Left renal cortex interstitium (tissue), 4 donors: ENCODE data around the gene ACAN. TPM values are rescaled to one million over a fixed set of nuclear protein-coding genes. Genes with fewer than 3 reads are reported as not detected.
A peak's percentile ranks its signal among the peaks of the same experiment; 100 is the strongest.

Experiments used
- DNase-seq, 4 donors: peaks; one replicate each; pipeline ENCODE4 v3.0.0-alpha.2; 2013; ENCODE audit warnings: low read depth in 4 of 4, low spot score in 2 of 4, missing footprints in 1 of 4
- polyA plus RNA-seq, 4 donors: library from polyadenylated mRNA; unstranded; fragments of 120-200 nt; gene quantifications; one replicate each; pipeline ENCODE4 v1.2.1, GENCODE V29; 2013; ENCODE audit not compliant: insufficient read length in 4 of 4

ACAN gene
- polyA plus RNA-seq: 1 to 10 TPM; 2.2 to 5.2 (median 3.9) TPM

DNA sequence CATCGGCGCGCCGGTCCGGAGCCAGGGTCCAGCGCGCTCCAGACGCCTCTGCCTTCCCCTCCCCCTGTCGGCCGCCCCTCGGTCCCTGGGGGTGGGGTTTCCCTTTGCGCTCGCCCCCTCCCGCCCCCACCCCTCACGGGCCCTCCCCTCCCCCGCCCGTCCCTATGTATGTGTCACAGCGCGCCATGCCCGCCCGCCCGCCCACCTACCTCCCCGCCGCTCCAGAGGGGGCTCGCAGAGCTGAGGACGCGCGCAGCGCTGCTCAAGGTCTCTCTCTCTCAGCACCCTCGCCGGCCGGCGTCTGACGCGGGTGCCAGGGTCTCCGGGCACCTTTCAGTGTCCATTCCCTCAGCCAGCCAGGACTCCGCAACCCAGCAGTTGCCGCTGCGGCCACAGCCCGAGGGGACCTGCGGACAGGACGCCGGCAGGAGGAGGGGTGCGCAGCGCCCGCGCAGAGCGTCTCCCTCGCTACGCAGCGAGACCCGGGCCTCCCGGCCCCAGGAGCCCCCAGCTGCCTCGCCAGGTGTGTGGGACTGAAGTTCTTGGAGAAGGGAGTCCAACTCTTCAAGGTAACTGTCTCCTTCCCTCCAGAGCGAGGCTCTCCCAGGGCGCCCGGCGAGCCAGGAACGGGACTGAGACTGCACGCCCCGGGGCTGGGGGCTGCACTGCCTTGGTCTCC lies at the start of gene ACAN:
TSS of gene ACAN (plus strand) at position 196 of the 679 bp plus-strand sequence. CDS start 32,771 bp downstream, outside the sequence.
- peak in 2 of 4 donors; percentile 9 to 11 for DNase-seq

GRCh38 chr15:88756521-88756920 lies 46.7 kb upstream of the ACAN start:
- DNase-seq: no peak

- no peak for DNase-seq
These were observed 46.3 kb upstream of the ACAN start for GRCh38 chr15:88756921-88757320.

- no peak for DNase-seq
These were observed 43.4 kb upstream of the ACAN start for GRCh38 chr15:88759872-88760271.

DNA sequence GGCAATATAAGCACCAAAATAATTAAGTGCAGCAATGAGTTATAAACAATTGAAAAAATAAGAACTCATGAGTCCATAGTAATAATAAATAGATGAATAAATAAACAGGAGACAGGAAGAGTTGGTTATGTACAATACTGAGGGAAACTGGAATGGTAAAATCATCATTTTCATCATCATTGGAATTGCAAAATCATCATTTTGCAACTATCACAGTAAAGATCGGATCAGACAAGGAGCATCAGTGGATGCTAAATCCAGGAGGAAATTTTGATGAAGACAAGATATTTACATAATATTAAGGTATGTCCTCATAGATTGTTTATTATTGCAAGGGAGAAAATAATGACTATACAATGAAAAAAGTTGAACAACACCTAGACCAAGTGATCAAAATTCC lies 38.8 kb upstream of the ACAN start:
- no peak for DNase-seq

DNA sequence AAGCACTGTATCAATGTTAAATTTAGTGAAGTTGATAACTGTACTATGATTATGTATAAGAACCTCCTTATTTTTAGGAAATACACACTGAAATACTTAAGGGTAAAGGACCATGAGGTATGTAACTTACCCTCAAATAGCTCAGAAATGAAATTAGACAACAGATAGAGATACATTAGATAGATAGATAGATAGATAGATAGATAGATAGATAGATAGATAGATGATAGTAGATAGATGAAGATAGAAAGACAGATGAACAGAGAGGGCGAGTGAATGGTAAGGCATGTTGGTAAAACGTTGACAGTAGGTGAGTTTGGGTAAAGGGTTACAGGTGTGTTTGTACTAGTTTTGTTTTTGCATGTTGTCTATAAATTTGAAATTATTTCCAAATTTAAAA lies 38.0 kb upstream of the ACAN start:
- DNase-seq: no peak

GRCh38 chr15:88769161-88769971 lies 33.9 kb upstream of the ACAN start:
- peak in 3 of 4 donors; percentile 6 to 10 (median 9) for DNase-seq

DNA sequence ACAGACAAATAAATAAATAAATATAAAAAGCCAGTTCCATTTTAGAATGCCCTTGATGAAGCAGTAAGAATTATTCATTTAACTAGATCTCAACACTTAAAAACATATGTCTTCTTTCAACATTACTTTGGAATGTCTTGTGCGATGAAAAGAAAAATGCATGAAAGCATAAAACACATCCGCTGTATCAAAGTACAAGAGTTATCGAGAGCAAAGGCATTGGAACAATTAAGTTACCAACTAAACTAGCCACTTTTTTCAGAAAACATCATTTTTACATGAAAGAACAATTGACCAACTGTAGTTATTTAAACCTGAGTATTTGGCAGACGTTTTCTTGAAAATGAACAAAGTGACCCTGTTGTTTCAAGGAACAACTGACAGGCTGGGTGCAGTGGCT lies 27.5 kb upstream of the ACAN start:
- no peak for DNase-seq

- no peak for DNase-seq
These were observed 26.6 kb upstream of the ACAN start for GRCh38 chr15:88776646-88777045.

DNA sequence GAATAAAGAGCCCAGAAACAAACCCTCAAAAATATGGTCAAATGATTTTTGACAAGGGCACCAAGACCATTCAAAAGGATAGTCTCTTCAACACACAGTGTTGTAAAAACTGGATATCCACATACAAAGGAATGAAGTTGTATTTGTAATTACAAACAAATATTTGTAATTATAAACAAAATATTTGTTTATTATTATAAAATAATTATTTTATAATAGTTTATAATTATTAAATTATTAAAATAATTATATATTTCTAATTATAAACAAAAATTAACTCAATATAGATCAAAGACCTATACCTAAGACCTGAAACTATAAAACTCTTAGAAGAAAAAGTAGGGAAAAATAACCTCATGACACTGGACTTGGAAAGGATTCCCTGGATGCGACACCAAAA lies 23.3 kb upstream of the ACAN start:
- DNase-seq: no peak

- DNase-seq: no peak
These were observed 20.8 kb upstream of the ACAN start for GRCh38 chr15:88782465-88782864.

GRCh38 chr15:88785217-88785616 lies 18.0 kb upstream of the ACAN start:
- no peak for DNase-seq

DNA sequence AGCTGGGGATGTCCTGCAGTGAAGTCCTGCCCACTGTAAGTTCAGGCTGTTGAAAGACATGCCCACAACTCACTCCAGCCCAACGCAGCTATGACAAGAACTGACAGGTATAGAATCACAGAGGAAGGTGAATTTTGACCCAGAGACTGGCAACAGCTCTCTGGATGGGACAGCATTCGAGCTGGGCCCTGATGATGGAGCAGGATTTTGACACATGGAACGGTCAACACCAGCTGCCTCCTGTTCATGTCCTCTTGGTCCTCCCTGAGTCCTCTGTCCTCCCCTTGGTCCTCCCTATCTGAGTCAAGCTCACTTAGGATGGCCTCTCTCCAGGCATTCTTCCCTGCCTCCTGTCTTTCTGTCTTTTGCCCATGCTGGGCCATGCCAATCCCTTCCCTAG lies 15.2 kb upstream of the ACAN start:
- no peak for DNase-seq

DNA sequence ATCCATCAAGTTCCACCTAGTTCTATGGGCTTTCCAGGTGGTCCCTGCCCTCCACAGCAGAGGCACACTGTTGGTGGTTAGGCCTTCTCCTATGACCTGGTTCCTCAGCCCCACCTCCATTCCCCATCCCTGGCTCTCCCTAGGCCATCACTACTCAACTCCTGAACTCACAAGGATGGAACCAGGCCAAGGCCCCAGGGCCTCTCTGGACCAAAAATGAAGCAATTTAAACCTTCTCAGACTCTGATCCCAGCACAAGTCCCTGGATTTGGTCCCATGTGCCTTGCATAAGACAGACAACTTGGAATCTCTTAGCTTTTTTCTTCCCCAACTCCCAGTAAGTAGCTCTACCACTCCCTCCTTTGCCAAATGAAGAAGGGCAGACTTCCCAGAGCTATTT lies 14.4 kb upstream of the ACAN start:
- no peak for DNase-seq

- DNase-seq: no peak
These were observed 12.8 kb upstream of the ACAN start for GRCh38 chr15:88790486-88790885.

DNA sequence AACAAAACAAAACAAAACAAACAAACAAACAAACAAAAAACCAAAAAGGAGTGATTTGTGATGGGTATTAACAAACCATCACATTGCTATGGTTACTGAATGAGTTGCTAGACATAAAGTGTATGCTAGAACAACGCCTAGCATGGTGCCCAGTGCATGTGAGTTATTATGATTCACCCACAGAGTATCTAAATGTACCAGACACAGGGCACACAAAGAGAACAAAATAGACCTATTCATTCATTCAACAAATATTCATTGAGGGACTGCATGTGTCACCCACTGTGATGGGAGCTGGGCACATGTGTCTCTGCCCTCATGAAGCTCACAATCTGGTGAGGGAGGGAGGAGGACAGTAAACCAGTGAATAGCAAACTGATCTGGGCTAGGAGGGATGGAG lies 11.6 kb upstream of the ACAN start:
- no peak for DNase-seq

- DNase-seq: no peak
These were observed 10.6 kb upstream of the ACAN start for GRCh38 chr15:88792342-88793282.

DNA sequence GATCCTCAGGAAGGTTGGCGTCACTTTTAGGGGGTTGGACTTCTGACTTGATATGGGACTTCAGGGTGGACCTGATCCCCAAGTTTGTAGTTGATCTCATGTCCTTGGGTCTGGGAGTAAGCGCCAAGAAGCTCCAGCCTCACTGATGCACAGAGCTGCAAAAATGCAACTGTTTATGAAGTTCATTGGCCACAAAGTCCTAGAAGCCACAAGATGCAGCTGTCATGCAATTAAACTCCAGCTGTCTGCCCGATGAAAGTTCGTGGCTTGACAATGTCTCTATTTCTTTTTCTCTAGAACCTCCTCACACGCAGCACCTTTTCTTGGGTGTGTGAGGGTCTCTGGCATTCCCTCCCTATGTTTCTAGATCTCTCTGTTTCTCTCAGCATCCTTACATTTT lies 9.2 kb upstream of the ACAN start:
- no peak for DNase-seq

DNA sequence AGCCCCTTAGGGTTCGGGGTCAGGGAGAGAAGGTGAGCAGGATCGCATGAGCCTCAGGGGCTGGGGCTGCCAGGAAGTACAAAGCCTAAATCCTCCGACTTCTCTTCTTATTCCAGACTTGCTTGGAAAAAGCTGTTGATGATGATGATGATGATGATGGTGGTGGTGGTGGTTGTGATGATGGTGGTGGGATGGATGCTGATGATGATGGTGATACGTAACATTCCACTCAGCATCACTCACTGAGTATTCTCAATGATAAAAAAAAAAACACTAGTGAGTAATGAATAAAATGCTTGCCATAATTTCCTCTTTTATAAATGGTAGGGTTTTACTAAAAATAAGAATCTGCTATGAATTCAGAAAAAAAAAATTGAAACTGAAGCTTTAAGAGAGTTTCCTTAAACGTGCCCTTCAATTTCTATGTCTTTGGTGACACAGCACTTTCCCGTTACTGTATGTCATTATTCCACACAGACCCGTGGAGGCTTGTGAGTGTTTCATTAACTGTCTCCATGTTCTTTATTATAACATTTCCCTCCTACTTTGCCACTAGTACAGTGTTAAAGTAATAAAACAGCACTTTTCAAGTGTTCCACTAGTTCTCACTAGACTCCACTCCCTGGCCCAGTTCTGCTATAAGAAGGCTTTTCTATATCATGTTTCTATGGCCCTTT lies 5.4 kb upstream of the ACAN start:
- no peak for DNase-seq

- no peak for DNase-seq
These were observed 3.9 kb upstream of the ACAN start for GRCh38 chr15:88799341-88799740.
